H1 (cell line): ENCODE measurements around the gene GABRG3. TPM values are rescaled to one million over a fixed set of nuclear protein-coding genes. Genes with fewer than 3 reads are reported as not detected.

Source experiments
- CTCF ChIA-PET: fragments of 300-600 bp; sonication (Branson Sonifier 250); formaldehyde crosslinking; loops from one replicate; lab custom pipeline; 2021; ENCODE audit not compliant: partially characterized antibody; lab: Charles Lee
- POLR2A ChIA-PET: fragments of 300-600 bp; sonication (Branson Sonifier 250); formaldehyde crosslinking; loops from one replicate; lab custom pipeline; 2021; ENCODE audit warnings: inconsistent platforms; ENCODE audit not compliant: partially characterized antibody; lab: Charles Lee
- DNase-seq, 2 experiments: peaks; one replicate each; pipeline versions ENCODE4 v3.0.0 to v3.0.0-alpha.2; 2010 to 2022; ENCODE audit warnings: low spot score in 2 of 2, low read depth in 1 of 2, mixed read lengths in 1 of 2
- FAIRE-seq: peaks from 2 replicates; lab custom pipeline; 2011; peaks lifted over from hg19 to GRCh38; lab: Jason Lieb, UNC
- H2AFZ ChIP-seq: 2 replicates; pipeline ENCODE4 v1.8.1; 2012; ENCODE audit warnings: low read length, inconsistent platforms
- H2AK5ac ChIP-seq: 2 replicates; pipeline ENCODE4 v1.6.1; 2013; ENCODE audit warnings: low read depth, low read length
- H2BK120ac ChIP-seq: replicated peaks from 2 replicates; pipeline ENCODE3; 2013; ENCODE audit warnings: low read depth, low read length, inconsistent platforms
- H2BK12ac ChIP-seq: 2 replicates; pipeline ENCODE4 v1.6.1; 2013; ENCODE audit warnings: low read depth, low read length
- H2BK15ac ChIP-seq: 2 replicates; pipeline ENCODE4 v1.6.1; 2013; ENCODE audit warnings: low read length
- H2BK20ac ChIP-seq: 2 replicates; pipeline ENCODE4 v1.6.1; 2013; ENCODE audit warnings: low read length
- H2BK5ac ChIP-seq: 2 replicates; pipeline ENCODE4 v1.6.1; 2013; ENCODE audit warnings: low read depth, low read length
- H3K14ac ChIP-seq: 2 replicates; pipeline ENCODE4 v1.6.1; 2013; ENCODE audit warnings: inconsistent platforms; ENCODE audit not compliant: insufficient read length
- H3K18ac ChIP-seq: 2 replicates; pipeline ENCODE4 v1.6.1; 2013; ENCODE audit warnings: low read length; ENCODE audit errors: extremely low read depth
- H3K23ac ChIP-seq: 2 replicates; pipeline ENCODE4 v1.6.1; 2013; ENCODE audit warnings: inconsistent platforms; ENCODE audit not compliant: insufficient read length
- H3K23me2 ChIP-seq: 2 replicates; pipeline ENCODE4 v1.6.1; 2013; ENCODE audit warnings: low read depth, low read length
- H3K27ac ChIP-seq: 2 replicates; pipeline ENCODE4 v1.6.1; 2011; ENCODE audit warnings: low read depth, low read length, inconsistent platforms
- H3K27me3 ChIP-seq, 4 experiments: replicated peaks in 1 of 4; 1 replicate in 1 of 4; 2 replicates in 3 of 4; pipeline versions ENCODE4 v1.6.1 to v1.8.1; 2011 to 2013; ENCODE audit warnings: low read length in 3 of 4, mild to moderate bottlenecking in 3 of 4, inconsistent platforms in 2 of 4, mixed read lengths in 2 of 4, moderate library complexity in 1 of 4; ENCODE audit not compliant: control insufficient read depth in 3 of 4, insufficient read depth in 3 of 4; ENCODE audit errors: extremely low read depth in 1 of 4
- H3K36me3 ChIP-seq, 4 experiments: 2 replicates each; pipeline versions ENCODE4 v1.6.1 to v1.8.1; 2011 to 2013; ENCODE audit warnings: mild to moderate bottlenecking in 4 of 4, low read length in 3 of 4, moderate library complexity in 2 of 4, control low read depth in 1 of 4, inconsistent platforms in 1 of 4; ENCODE audit not compliant: insufficient read depth in 4 of 4, control insufficient read depth in 2 of 4
- H3K4ac ChIP-seq: replicated peaks from 2 replicates; pipeline ENCODE3; 2013; ENCODE audit warnings: low read length, low read depth, mixed read lengths, inconsistent platforms; ENCODE audit not compliant: insufficient read length
- H3K4me1 ChIP-seq, 4 experiments: replicated peaks in 1 of 4; 1 replicate in 1 of 4; 2 replicates in 3 of 4; pipeline versions ENCODE4 v1.6.1 to v1.8.1; 2011 to 2013; ENCODE audit warnings: low read length in 3 of 4, inconsistent platforms in 2 of 4, mixed read lengths in 1 of 4; ENCODE audit not compliant: insufficient read depth in 4 of 4, control insufficient read depth in 3 of 4
- H3K4me2 ChIP-seq, 2 experiments: 2 replicates each; pipeline versions ENCODE4 v1.6.1 to v1.8.1; 2011 to 2013; ENCODE audit warnings: low read depth in 2 of 2, low read length in 2 of 2, control low read depth in 1 of 2, inconsistent platforms in 1 of 2, mild to moderate bottlenecking in 1 of 2; ENCODE audit not compliant: insufficient read depth in 1 of 2
- H3K4me3 ChIP-seq, 4 experiments: fragments of 200-600, 300-600 bp in 1 of 4; sonication (generic), shearing (Covaris generic), sonication (Bioruptor Twin) in 1 of 4; 2 replicates each; pipeline versions ENCODE4 v1.5.1 to v1.8.1; 2011 to 2016; ENCODE audit warnings: low read length in 4 of 4, low read depth in 3 of 4, control low read depth in 2 of 4, inconsistent platforms in 2 of 4, mild to moderate bottlenecking in 2 of 4, mixed read lengths in 1 of 4, moderate library complexity in 1 of 4; ENCODE audit not compliant: insufficient read depth in 2 of 4; ENCODE audit errors: extremely low read depth in 1 of 4
- H3K56ac ChIP-seq: replicated peaks from 2 replicates; pipeline ENCODE3; 2013; ENCODE audit warnings: low read depth, mild to moderate bottlenecking, mixed read lengths, low read length, inconsistent platforms; ENCODE audit not compliant: insufficient read length
- H3K79me1 ChIP-seq: 2 replicates; pipeline ENCODE4 v1.6.1; 2013; ENCODE audit warnings: low read depth, low read length, control low read depth
- H3K79me2 ChIP-seq, 2 experiments: 2 replicates each; pipeline versions ENCODE4 v1.6.1 to v1.8.1; 2012 to 2013; ENCODE audit warnings: low read length in 2 of 2, mild to moderate bottlenecking in 2 of 2, inconsistent platforms in 1 of 2; ENCODE audit not compliant: insufficient read depth in 2 of 2, control insufficient read depth in 1 of 2
- H3K9ac ChIP-seq, 4 experiments: replicated peaks in 1 of 4; 1 replicate in 1 of 4; 2 replicates in 3 of 4; pipeline versions ENCODE4 v1.6.1 to v1.8.1; 2011 to 2013; ENCODE audit warnings: low read depth in 3 of 4, low read length in 3 of 4, control low read depth in 2 of 4, mild to moderate bottlenecking in 2 of 4, moderate library complexity in 2 of 4, inconsistent platforms in 1 of 4; ENCODE audit errors: extremely low read depth in 1 of 4
- H3K9me3 ChIP-seq, 2 experiments: 2 replicates each; pipeline versions ENCODE4 v1.6.1 to v1.8.1; 2012 to 2013; ENCODE audit warnings: mild to moderate bottlenecking in 2 of 2, moderate library complexity in 2 of 2, control low read depth in 1 of 2, inconsistent platforms in 1 of 2, low read depth in 1 of 2, low read length in 1 of 2, mixed read lengths in 1 of 2; ENCODE audit not compliant: insufficient read depth in 2 of 2
- H4K20me1 ChIP-seq, 2 experiments: replicated peaks in 1 of 2; 2 replicates each; pipeline versions ENCODE3 to v1.8.1; 2011 to 2013; ENCODE audit warnings: inconsistent platforms in 2 of 2, low read length in 2 of 2, mild to moderate bottlenecking in 1 of 2; ENCODE audit not compliant: insufficient read depth in 2 of 2, control insufficient read depth in 1 of 2
- H4K5ac ChIP-seq: 2 replicates; pipeline ENCODE4 v1.6.1; 2013; ENCODE audit warnings: low read length, low read depth, mixed read lengths, inconsistent platforms; ENCODE audit not compliant: insufficient read length
- H4K8ac ChIP-seq: 2 replicates; pipeline ENCODE4 v1.8.0; 2013; ENCODE audit warnings: mild to moderate bottlenecking, moderate library complexity, low read length, inconsistent platforms; ENCODE audit not compliant: insufficient read depth; ENCODE audit errors: extremely low read depth
- H4K91ac ChIP-seq: replicated peaks from 2 replicates; pipeline ENCODE3; 2013; ENCODE audit warnings: low read length, mixed read lengths, inconsistent platforms; ENCODE audit not compliant: insufficient read length
- EGR1 ChIP-seq: IDR thresholded peaks from 2 replicates; pipeline ENCODE4 v1.6.1; 2011; ENCODE audit warnings: low read depth, low read length, borderline replicate concordance
- EZH2 ChIP-seq: fragments of 200-600 bp; sonication (generic); IDR thresholded peaks from 2 replicates; pipeline ENCODE4 v1.7.1; 2012; ENCODE audit warnings: low read depth, mild to moderate bottlenecking, moderate library complexity, low read length, inconsistent platforms; ENCODE audit not compliant: severe bottlenecking
- FOSL1 ChIP-seq: IDR thresholded peaks from 2 replicates; pipeline ENCODE4 v1.6.1; 2011; ENCODE audit warnings: mild to moderate bottlenecking, low read depth, low read length, moderate library complexity; ENCODE audit not compliant: insufficient read depth
- GTF2F1 ChIP-seq: IDR thresholded peaks from 2 replicates; pipeline ENCODE4 v1.6.1; 2012; ENCODE audit warnings: low read depth, low read length, improper control_type of control experiment, borderline replicate concordance
- MAFK ChIP-seq: IDR thresholded peaks from 2 replicates; pipeline ENCODE4 v1.6.1; 2012; ENCODE audit warnings: low read depth, mild to moderate bottlenecking, improper control_type of control experiment, low read length
- PHF8 ChIP-seq: fragments of 200-600 bp; sonication (generic); conservative IDR thresholded peaks from 2 replicates; pipeline ENCODE4 v1.7.1; 2012; ENCODE audit warnings: low read depth, mild to moderate bottlenecking, inconsistent platforms, low read length, moderate library complexity
- POLR2A ChIP-seq, 2 experiments: IDR thresholded peaks; 1 replicate in 1 of 2; 2 replicates in 1 of 2; pipeline ENCODE4 v1.6.1; 2011; ENCODE audit warnings: low read depth in 2 of 2, low read length in 2 of 2, mild to moderate bottlenecking in 2 of 2; ENCODE audit errors: control extremely low read depth in 1 of 2
- RAD21 ChIP-seq, 2 experiments: IDR thresholded peaks in 1 of 2; conservative IDR thresholded peaks in 1 of 2; 2 replicates each; pipeline ENCODE4 v1.6.1; 2011; ENCODE audit warnings: low read depth in 2 of 2, low read length in 2 of 2, improper control_type of control experiment in 1 of 2, inconsistent platforms in 1 of 2, mild to moderate bottlenecking in 1 of 2, moderate library complexity in 1 of 2
- RBBP5 ChIP-seq: IDR thresholded peaks from 2 replicates; pipeline ENCODE4 v1.7.1; 2012; ENCODE audit warnings: low read depth, mild to moderate bottlenecking, inconsistent platforms, low read length, moderate library complexity, borderline replicate concordance
- RFX5 ChIP-seq: IDR thresholded peaks from 2 replicates; pipeline ENCODE4 v1.6.1; 2011; ENCODE audit warnings: low read depth, low read length, improper control_type of control experiment, borderline replicate concordance
- SIX5 ChIP-seq: IDR thresholded peaks from 2 replicates; pipeline ENCODE4 v1.6.1; 2011; ENCODE audit warnings: mild to moderate bottlenecking, low read depth, low read length
- TBP ChIP-seq: IDR thresholded peaks from 2 replicates; pipeline ENCODE4 v1.6.1; 2011; ENCODE audit warnings: low read depth, low read length, improper control_type of control experiment
- TEAD4 ChIP-seq: IDR thresholded peaks from 2 replicates; pipeline ENCODE4 v1.6.1; 2012; ENCODE audit warnings: low read depth, low read length, inconsistent platforms, mixed read lengths
- WGBS, 2 experiments: shearing (Covaris generic) in 1 of 2; methylation state at CpG; one replicate each; pipeline versions ENCODE4 v1.1.6 to v1.1.7; 2013 to 2015; ENCODE audit warnings: low lambda C conversion rate in 2 of 2, mixed read lengths in 2 of 2, inconsistent platforms in 1 of 2, low coverage in 1 of 2, missing lambda C conversion rate in 1 of 2; ENCODE audit not compliant: insufficient replicate concordance in 2 of 2, insufficient coverage in 1 of 2, insufficient read length in 1 of 2; ENCODE audit errors: extremely low coverage in 1 of 2, missing lambda C conversion rate in 1 of 2; 5-methylcytosine and 5-hydroxymethylcytosine counted together
- polyA plus RNA-seq, 7 experiments: library from polyadenylated mRNA; depleted of rRNA in 3 of 7; stranded (reverse) in 5 of 7; unstranded in 2 of 7; fragments of >200 nt in 5 of 7; fragments of 200-250 nt in 2 of 7; gene quantifications; 1 replicate in 5 of 7; 2 replicates in 1 of 7; 4 replicates in 1 of 7; pipeline versions ENCODE4 v1.2.1 to v1.2.3, GENCODE V29; 2011 to 2013; ENCODE audit warnings: missing spikeins in 2 of 7, mixed read lengths in 2 of 7
- total RNA-seq: library from RNA; stranded (reverse); fragmentation: NEBNext Ultra II Directional; extraction: Animal tissue kit (Norgen Biotek cat#: 25700); gene quantifications from 2 replicates; pipeline ENCODE4 v1.2.1, GENCODE V29; 2021
- TF ChIP-seq, protein P1 (sequence below): IDR thresholded peaks from 2 replicates; pipeline ENCODE4 v1.6.1; 2012; ENCODE audit warnings: inconsistent platforms

The GABRG3 gene
- total and polyA plus RNA-seq, 2 of the 8 experiments (the other 6 are each of a cell fraction or from before 2014, with no cell fraction given): 0.17 to 0.80 TPM

- CTCF ChIA-PET: interaction anchor here (0.7 to 2.9 kb wide), 4 partner anchors 9 to 110 kb away, joined by 4 to 12 read pairs (median 6); no protein-coding TSS in a partner anchor
- POLR2A ChIA-PET: no interaction called here
- no peak for FAIRE-seq
- Histone ChIP-seq H3K9ac (no peak overlapping the region), H4K5ac (no peak overlapping the region), H2AFZ (no peak overlapping the region), H2BK20ac (no peak overlapping the region), H3K27me3 (no peaks in the 10 kb centered on the region), H3K4ac (no peak overlapping the region), H2BK120ac (no peak overlapping the region), H3K36me3 (no peaks in the 10 kb centered on the region), H2BK5ac (no peak overlapping the region), H3K4me2 (no peak overlapping the region), H3K14ac (no peak overlapping the region), H2AK5ac (no peak overlapping the region), H3K79me1 (no peaks in the 10 kb centered on the region), H3K23ac (no peak overlapping the region), H3K23me2 (no peaks in the 10 kb centered on the region), H3K56ac (no peak overlapping the region), H3K9me3 (no peaks in the 10 kb centered on the region), H3K79me2 (no peaks in the 10 kb centered on the region), H3K27ac (no peak overlapping the region), H4K8ac (peak overlapping the region; percentile 53; the same call in 1 of the 2 replicates), H4K20me1 (no peaks in the 10 kb centered on the region), H3K4me1 (no peaks in the 10 kb centered on the region; a peak in 1 of 7 replicates), H3K18ac (no peak overlapping the region), H2BK15ac (no peak overlapping the region), H2BK12ac (no peak overlapping the region), H4K91ac (no peak overlapping the region), H3K4me3 (no peak overlapping the region)
- no peak for DNase-seq
- 84% methylated on average over 3 of the region's 3 CpGs; no CpG with 5 or more reads in 1 of the 2 experiments for WGBS, 2 experiments
- no peak for TF ChIP-seq FOSL1
- no peak for TF ChIP-seq GTF2F1
- no peak for TF ChIP-seq RBBP5
- no peak for TF ChIP-seq POLR2A (IDR thresholded peaks at IDR 0.05; ENCODE audit: control extremely low read depth in 1 of 2, low read depth in 2 of 2, low read length in 2 of 2)
- no peak for TF ChIP-seq PHF8
- TF ChIP-seq EGR1: no peak
- TF ChIP-seq TBP: no peak
- TF ChIP-seq SIX5: no peak
- TF ChIP-seq RAD21 (IDR thresholded peaks at IDR 0.05 in 1 of 2, conservative IDR thresholded peaks at IDR 0.05 in 1 of 2; ENCODE audit: low read depth in 2 of 2, low read length in 2 of 2): no peak
- no peak for TF ChIP-seq TEAD4
- no peak for TF ChIP-seq RFX5
- TF ChIP-seq MAFK: no peak
- TF ChIP-seq, protein P1, sequence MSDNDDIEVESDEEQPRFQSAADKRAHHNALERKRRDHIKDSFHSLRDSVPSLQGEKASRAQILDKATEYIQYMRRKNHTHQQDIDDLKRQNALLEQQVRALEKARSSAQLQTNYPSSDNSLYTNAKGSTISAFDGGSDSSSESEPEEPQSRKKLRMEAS: no peak
- no peak for TF ChIP-seq EZH2
These were observed 278.8 kb downstream of the GABRG3 start for GRCh38 chr15:27249760-27250109.
